GM13977 (cell line): ENCODE measurements around the gene AHR.

Source experiments
- DNase-seq: peaks from one replicate; pipeline ENCODE4 v3.0.0; 2012; ENCODE audit warnings: low spot score
- CTCF ChIP-seq: IDR thresholded peaks from 2 replicates; pipeline ENCODE4 v1.5.1; 2012; ENCODE audit warnings: mild to moderate bottlenecking, control low read depth; ENCODE audit not compliant: insufficient read depth; ENCODE audit errors: extremely low read depth, missing control alignments
- in situ Hi-C: fragments of 300-500 bp; cut with MboI; formaldehyde crosslinking; loops from one replicate; pipeline ENCODE4 v1.12.0; 2022; ENCODE audit warnings: low sequenced_read_pairs, low pct_unique_long_range_greater_than_20kb, mixed read lengths, inconsistent platforms; ENCODE audit not compliant: unreplicated experiment

AHR gene

GRCh38 chr7:17329440-17329839, 31.0 kb downstream of the AHR start:
- no peak for DNase-seq
- no peak for TF ChIP-seq CTCF
- in situ Hi-C loops: no loop called here

GRCh38 chr7:17331891-17332501, 33.5 kb downstream of the AHR start:
- no peak for TF ChIP-seq CTCF
- no peak for DNase-seq
- in situ Hi-C loops: no loop called here

- no peak for TF ChIP-seq CTCF
- no peak for DNase-seq
- in situ Hi-C loops: no loop called here
These were observed 34.8 kb downstream of the AHR start for GRCh38 chr7:17333221-17333620.

GRCh38 chr7:17336168-17336567, 37.7 kb downstream of the AHR start:
- DNase-seq: no peak
- TF ChIP-seq CTCF: no peak
- in situ Hi-C loops: no loop called here

GRCh38 chr7:17339139-17339538, 40.7 kb downstream of the AHR start:
- TF ChIP-seq CTCF: no peak
- DNase-seq: no peak
- in situ Hi-C loops: no loop called here

- no peak for DNase-seq
- in situ Hi-C loops: no loop called here
- TF ChIP-seq CTCF: no peak
These were observed 41.5 kb downstream of the AHR start for GRCh38 chr7:17339952-17340351.

- TF ChIP-seq CTCF: no peak
- in situ Hi-C loops: no loop called here
- DNase-seq: no peak
These were observed 42.2 kb downstream of the AHR start for GRCh38 chr7:17340655-17341054.
